ENCODE measurements around the gene RNF19B.
A peak's percentile ranks its signal among the peaks of the same experiment; 100 is the strongest.
"Not testable (repeated sequence)": the region's sequence is repeated elsewhere in the genome, so short reads cannot be mapped to it uniquely, and the experiment has no call there.

The RNF19B gene

GRCh38 chr1:32964461-32965250 is at the start of gene RNF19B:
Gene RNF19B (minus strand): TSS chr1:32964809. CDS start chr1:32964685, 124 bp downstream.
- peak; percentile 91 for DNase-seq

GRCh38 chr1:33013791-33014190 is 49.2 kb upstream of the RNF19B start:
- no peak for DNase-seq

GRCh38 chr1:33012165-33012564 is 47.6 kb upstream of the RNF19B start:
- no peak for DNase-seq

- DNase-seq = no peak
Measured at GRCh38 chr1:33010932-33011731, 46.5 kb upstream of the RNF19B start.

GRCh38 chr1:33009561-33009960 is 45.0 kb upstream of the RNF19B start:
- no peak for DNase-seq

GRCh38 chr1:33008051-33008914 is 43.7 kb upstream of the RNF19B start:
- no peak for DNase-seq

- peak; percentile 49 for DNase-seq
Measured at GRCh38 chr1:33007190-33008050, 42.8 kb upstream of the RNF19B start.

- DNase-seq = no peak
Measured at GRCh38 chr1:33005838-33006421, 41.3 kb upstream of the RNF19B start.

GRCh38 chr1:33005117-33005837 is 40.7 kb upstream of the RNF19B start:
- no peak for DNase-seq

- DNase-seq = no peak
Measured at GRCh38 chr1:33004613-33005012, 40.0 kb upstream of the RNF19B start.

GRCh38 chr1:33003657-33004056 is 39.0 kb upstream of the RNF19B start:
- no peak for DNase-seq

GRCh38 chr1:33002006-33002405 is 37.4 kb upstream of the RNF19B start:
- DNase-seq = no peak

- no peak for DNase-seq
Measured at GRCh38 chr1:33001282-33001681, 36.7 kb upstream of the RNF19B start.

- no peak for DNase-seq
Measured at GRCh38 chr1:33000427-33001026, 35.9 kb upstream of the RNF19B start.

- no peak for DNase-seq
Measured at GRCh38 chr1:32998997-32999396, 34.4 kb upstream of the RNF19B start.

- no peak for DNase-seq
Measured at GRCh38 chr1:32998064-32998463, 33.5 kb upstream of the RNF19B start.

GRCh38 chr1:32997381-32997891 is 32.8 kb upstream of the RNF19B start:
- no peak for DNase-seq

- DNase-seq = not testable (repeated sequence)
Measured at GRCh38 chr1:32993324-32993636, 28.7 kb upstream of the RNF19B start.

- DNase-seq = peak; percentile 32
Measured at GRCh38 chr1:32992489-32993323, 28.1 kb upstream of the RNF19B start.

Measured in 8988T (cell line).